GM19025 (cell line): ENCODE results near the gene CDH12.
"Not testable (repeated sequence)": the region's sequence is repeated elsewhere in the genome, so short reads cannot be mapped to it uniquely, and the experiment has no call there.

Experiments
- ATAC-seq: cut with Tn5 transposase; IDR thresholded peaks from one replicate; pipeline ENCODE4 v1.9.1; 2021; ENCODE audit warnings: mild to moderate bottlenecking, low read depth, moderate library complexity; ENCODE audit not compliant: unreplicated experiment

Gene CDH12

DNA sequence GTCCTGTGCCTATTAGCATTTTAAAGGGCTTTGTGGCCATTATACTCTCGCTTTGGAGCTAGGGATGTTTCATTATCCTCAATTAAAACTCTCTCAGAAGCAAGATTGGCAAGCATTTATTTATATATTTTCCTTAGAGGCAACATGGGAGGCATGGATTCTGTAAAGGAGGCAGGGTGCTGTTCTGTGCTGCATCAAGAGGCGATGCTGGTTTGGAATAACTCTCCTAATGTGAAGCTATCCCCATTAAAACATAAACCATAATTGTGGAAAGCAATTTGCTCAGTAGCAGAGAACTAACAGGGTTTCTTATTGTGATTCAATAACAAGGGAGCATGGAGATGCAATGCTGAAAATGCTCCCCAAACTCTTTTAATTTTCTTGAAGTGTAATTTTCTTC lies 664.5 kb downstream of the CDH12 start:
- not testable (repeated sequence) for ATAC-seq

- not testable (repeated sequence) for ATAC-seq
Measured at GRCh38 chr5:22187632-22188228, 665.4 kb downstream of the CDH12 start.

DNA sequence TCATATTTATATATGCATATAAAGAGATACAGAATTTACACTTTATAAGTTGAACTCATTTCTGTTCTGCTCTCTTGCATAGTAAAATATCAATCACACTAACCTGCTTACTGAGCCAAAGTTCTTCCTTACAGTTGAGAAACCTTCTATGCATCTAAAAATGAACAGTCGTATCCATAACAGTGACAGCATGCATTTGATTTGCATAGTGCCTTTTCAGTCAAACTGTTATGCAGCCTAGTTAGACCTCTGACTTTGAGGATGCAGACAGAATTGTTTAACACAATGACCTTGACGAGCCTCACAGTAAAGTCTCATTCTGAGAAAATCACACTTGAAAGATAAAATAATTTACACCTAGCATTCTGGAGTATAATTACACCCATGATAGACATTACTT lies 683.9 kb downstream of the CDH12 start:
- ATAC-seq = not testable (repeated sequence)

GRCh38 chr5:22168704-22169103 lies 684.4 kb downstream of the CDH12 start:
- not testable (repeated sequence) for ATAC-seq

GRCh38 chr5:22165931-22166330 lies 687.2 kb downstream of the CDH12 start:
- not testable (repeated sequence) for ATAC-seq

GRCh38 chr5:22164910-22165748 lies 688.0 kb downstream of the CDH12 start:
- ATAC-seq = not testable (repeated sequence)

DNA sequence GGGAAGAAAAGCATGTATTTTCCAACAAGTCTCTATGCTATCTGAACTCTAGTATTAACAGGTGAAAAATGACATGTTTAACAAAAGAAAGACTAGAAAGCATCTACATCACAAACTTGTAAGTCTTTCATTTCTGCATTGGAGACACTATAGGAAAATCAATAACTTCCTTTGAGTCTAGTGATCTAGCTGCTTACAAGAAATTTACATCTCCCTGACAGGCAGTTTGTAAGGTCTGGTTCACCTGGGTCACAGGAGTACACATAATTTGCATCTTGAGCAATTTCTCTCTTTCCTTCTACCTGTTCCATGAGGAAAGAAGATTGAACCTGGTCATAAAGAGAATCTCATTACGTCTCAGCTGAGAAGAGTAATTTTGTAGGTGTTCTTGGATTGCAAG lies 696.2 kb downstream of the CDH12 start:
- not testable (repeated sequence) for ATAC-seq

- not testable (repeated sequence) for ATAC-seq
Measured at GRCh38 chr5:22154779-22155178, 698.4 kb downstream of the CDH12 start.

DNA sequence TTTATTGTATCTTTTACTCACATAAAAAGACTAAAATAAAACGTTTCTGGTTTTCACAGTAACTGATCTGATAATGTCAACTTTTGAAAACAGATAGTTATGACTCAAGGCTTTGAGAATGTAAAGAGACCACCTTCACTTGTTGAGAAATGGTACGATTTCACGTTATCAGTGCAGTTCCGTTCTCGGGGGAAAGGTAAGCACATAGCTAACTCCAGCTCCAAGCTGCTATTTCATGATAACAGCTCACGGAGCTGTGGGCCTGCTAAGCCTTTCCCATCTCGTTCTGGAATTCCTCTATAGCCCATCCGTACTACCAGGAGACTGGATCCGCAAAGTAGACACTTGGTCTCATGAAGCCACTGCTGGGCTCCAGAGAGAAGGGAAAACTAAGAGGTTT lies 701.3 kb downstream of the CDH12 start:
- ATAC-seq = not testable (repeated sequence)

- not testable (repeated sequence) for ATAC-seq
Measured at GRCh38 chr5:22140418-22140817, 712.7 kb downstream of the CDH12 start.

DNA sequence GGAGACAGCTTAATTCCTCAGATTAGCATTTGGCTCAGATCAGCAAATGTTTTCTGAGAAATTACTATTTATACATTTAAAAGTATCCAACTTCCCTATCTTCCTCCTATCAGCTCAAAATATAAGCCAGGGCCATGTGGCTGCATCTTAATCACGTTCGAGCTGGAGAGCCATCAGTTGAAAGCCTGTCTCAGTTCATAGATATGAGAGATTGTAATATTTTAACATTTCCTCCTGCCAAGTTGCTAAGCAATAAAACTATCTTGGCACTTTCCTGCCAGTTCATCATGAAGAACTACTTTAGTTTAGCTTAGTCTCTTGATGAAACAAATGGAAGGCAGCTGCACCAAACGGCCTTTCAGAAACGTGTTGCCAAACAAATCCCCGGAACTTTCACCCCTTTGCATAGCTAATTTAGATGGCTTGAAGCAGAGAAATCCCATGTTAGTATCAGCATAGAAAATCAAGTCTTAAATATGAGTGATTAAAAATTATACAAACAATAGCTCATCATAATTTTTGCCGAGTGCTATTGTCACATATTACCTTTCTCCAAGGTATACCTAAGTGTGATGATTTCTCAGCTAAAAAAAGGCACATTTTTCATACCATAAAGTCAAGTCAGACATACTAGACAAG lies 713.4 kb downstream of the CDH12 start:
- not testable (repeated sequence) for ATAC-seq

DNA sequence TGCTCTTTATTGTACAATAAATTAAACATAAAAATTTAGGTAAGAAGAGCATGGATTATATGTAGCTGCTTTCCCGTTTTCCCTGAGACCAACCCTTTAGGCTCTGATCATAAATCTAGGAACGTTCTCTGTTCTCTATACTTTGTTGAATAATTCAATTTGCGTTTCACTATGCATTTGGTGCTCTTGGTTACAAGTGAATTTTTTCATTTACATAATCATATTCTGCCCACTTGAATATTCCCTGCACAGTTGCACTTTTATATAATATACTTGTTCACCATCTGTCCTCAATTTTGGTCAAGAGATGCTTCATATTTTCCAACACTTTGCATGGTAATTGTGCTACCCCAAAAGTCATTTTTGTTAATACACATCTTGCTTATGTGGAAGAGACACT lies 741.8 kb downstream of the CDH12 start:
- ATAC-seq = no peak

GRCh38 chr5:22109315-22109714 lies 743.8 kb downstream of the CDH12 start:
- no peak for ATAC-seq

- ATAC-seq = no peak
Measured at GRCh38 chr5:22108545-22108944, 744.6 kb downstream of the CDH12 start.

- no peak for ATAC-seq
Measured at GRCh38 chr5:22102823-22103359, 750.3 kb downstream of the CDH12 start.

DNA sequence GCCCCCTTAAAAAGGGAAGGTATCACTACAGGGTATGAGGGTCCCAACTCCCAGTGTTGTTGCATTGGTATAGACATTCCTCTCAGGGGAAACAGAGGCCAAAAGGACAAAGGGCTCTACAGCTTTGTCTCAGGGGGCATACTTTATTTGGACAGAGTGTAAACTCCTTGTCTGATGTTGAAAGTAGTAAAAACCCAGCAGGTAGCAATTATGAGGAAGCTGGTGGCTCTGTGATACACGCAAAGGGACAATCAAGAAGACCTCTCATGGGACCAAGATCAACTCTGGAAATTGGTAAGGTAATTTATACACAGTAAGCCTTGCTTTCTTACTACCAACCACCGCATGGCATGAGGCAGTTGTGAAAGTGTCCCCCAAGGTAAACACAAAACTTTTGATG lies 764.6 kb downstream of the CDH12 start:
- ATAC-seq = no peak

DNA sequence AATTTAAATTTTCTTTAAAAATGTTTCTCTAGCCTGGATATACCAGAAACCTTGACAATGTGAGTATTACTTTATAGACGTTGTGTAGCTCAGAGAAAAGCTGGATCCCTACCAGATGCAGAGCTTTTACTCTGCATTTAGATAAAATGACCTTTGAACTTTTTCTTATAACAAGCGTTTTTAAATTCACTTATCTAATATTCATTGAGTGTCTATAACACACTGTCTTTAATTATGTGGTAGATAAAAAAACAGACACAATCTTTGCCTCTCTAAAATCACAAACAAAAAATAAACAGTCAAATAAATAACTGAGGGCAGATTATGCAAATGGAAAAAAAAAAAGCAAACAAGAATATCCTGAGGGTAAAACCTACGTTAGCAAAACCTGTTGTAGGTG lies 773.6 kb downstream of the CDH12 start:
- ATAC-seq = no peak

- ATAC-seq = no peak
Measured at GRCh38 chr5:22079002-22079401, 774.1 kb downstream of the CDH12 start.

DNA sequence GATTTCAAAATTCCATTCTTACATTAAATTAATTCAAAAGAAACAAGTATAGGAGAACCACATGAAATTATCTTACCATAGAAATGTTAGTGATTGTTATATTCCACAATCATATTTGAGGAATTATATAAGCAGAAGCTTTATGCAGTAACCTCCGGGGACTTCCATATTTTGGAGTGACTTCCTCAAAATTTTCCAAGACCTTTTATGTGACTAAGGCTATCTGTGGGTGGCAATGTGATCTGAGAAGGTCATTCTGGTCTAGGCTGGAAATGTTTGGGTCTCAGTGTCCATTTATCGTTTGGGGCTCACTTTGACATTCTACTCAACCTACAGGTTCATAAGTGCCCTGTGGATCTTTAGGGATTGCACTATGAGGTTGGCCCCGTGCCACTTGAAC lies 776.6 kb downstream of the CDH12 start:
- ATAC-seq = no peak

- ATAC-seq = no peak
Measured at GRCh38 chr5:22070186-22070728, 782.9 kb downstream of the CDH12 start.

- ATAC-seq = no peak
Measured at GRCh38 chr5:22063717-22064116, 789.4 kb downstream of the CDH12 start.
